ENCODE data around the gene SIAH1.

SIAH1 gene

GRCh38 chr16:48395375-48395774 lies 10.2 kb upstream of the SIAH1 start:
- H3K9ac ChIP-seq (ENCODE audit: low read length): no peak overlapping the region
- no peak overlapping the region for H3K4me2 ChIP-seq (ENCODE audit: low read length)
- no peak overlapping the region for H3K27ac ChIP-seq (ENCODE audit: low read length)
- H3K9me3 ChIP-seq (ENCODE audit: insufficient read depth, low read length): no peaks in the 10 kb centered on the region
- no peaks in the 10 kb centered on the region for H3K79me2 ChIP-seq (ENCODE audit: low read length)
- H3K36me3 ChIP-seq (replicated peaks; ENCODE audit: low read depth, low read length): no peaks in the 10 kb centered on the region
- H4K20me1 ChIP-seq (ENCODE audit: insufficient read depth, low read length): no peaks in the 10 kb centered on the region
- H3K4me1 ChIP-seq (ENCODE audit: low read length): no peaks in the 10 kb centered on the region
- no peaks in the 10 kb centered on the region for H3K27me3 ChIP-seq (ENCODE audit: low read depth, low read length)
- TF ChIP-seq EZH2phosphoT487 (IDR thresholded peaks at IDR 0.05; ENCODE audit: low read depth) (no peak), CTCF (IDR thresholded peaks at IDR 0.05; ENCODE audit: low read depth, low read length) (no peak)
- no peak overlapping the region for H2AFZ ChIP-seq (ENCODE audit: low read depth, low read length)
- no peak overlapping the region for H3K4me3 ChIP-seq (ENCODE audit: low read length)

GRCh38 chr16:48394355-48394703 lies 9.1 kb upstream of the SIAH1 start:
- H3K36me3 ChIP-seq (replicated peaks; ENCODE audit: low read depth, low read length): no peaks in the 10 kb centered on the region
- H2AFZ ChIP-seq (ENCODE audit: low read depth, low read length): no peak overlapping the region

GRCh38 chr16:48393485-48394354 lies 8.5 kb upstream of the SIAH1 start:
- Histone ChIP-seq H2AFZ (ENCODE audit: low read depth, low read length) (no peak overlapping the region), H3K79me2 (ENCODE audit: low read length) (no peaks in the 10 kb centered on the region)

More at GRCh38 chr16:48394355-48394703, 9.1 kb upstream of the SIAH1 start:
- no peak overlapping the region for H3K9ac ChIP-seq (ENCODE audit: low read length)
- no peak for TF ChIP-seq CTCF (IDR thresholded peaks at IDR 0.05; ENCODE audit: low read depth, low read length)
- no peak for TF ChIP-seq EZH2phosphoT487 (IDR thresholded peaks at IDR 0.05; ENCODE audit: low read depth)
- H3K9me3 ChIP-seq (ENCODE audit: insufficient read depth, low read length): no peaks in the 10 kb centered on the region
- no peaks in the 10 kb centered on the region for H3K27me3 ChIP-seq (ENCODE audit: low read depth, low read length)
- no peak overlapping the region for H3K4me3 ChIP-seq (ENCODE audit: low read length)
- no peak overlapping the region for H3K4me2 ChIP-seq (ENCODE audit: low read length)
- H4K20me1 ChIP-seq (ENCODE audit: insufficient read depth, low read length): no peaks in the 10 kb centered on the region
- no peaks in the 10 kb centered on the region for H3K4me1 ChIP-seq (ENCODE audit: low read length)
- no peak overlapping the region for H3K27ac ChIP-seq (ENCODE audit: low read length)
- H3K79me2 ChIP-seq (ENCODE audit: low read length): no peaks in the 10 kb centered on the region

More at GRCh38 chr16:48393485-48394354, 8.5 kb upstream of the SIAH1 start:
- TF ChIP-seq EZH2phosphoT487 (IDR thresholded peaks at IDR 0.05; ENCODE audit: low read depth) (no peak), CTCF (IDR thresholded peaks at IDR 0.05; ENCODE audit: low read depth, low read length) (no peak)
- Histone ChIP-seq H3K36me3 (replicated peaks; ENCODE audit: low read depth, low read length) (no peaks in the 10 kb centered on the region), H3K27me3 (ENCODE audit: low read depth, low read length) (no peaks in the 10 kb centered on the region), H3K9ac (ENCODE audit: low read length) (no peak overlapping the region), H4K20me1 (ENCODE audit: insufficient read depth, low read length) (no peaks in the 10 kb centered on the region), H3K4me2 (ENCODE audit: low read length) (no peak overlapping the region), H3K4me1 (ENCODE audit: low read length) (no peaks in the 10 kb centered on the region), H3K4me3 (ENCODE audit: low read length) (no peak overlapping the region), H3K27ac (ENCODE audit: low read length) (no peak overlapping the region), H3K9me3 (ENCODE audit: insufficient read depth, low read length) (no peaks in the 10 kb centered on the region)
